HEK293 (cell line): ENCODE results near the gene ZC3H4.

Experiments used
- CTCF ChIA-PET: fragments of 350-600 bp; formaldehyde crosslinking; extraction: SDS; loops from one replicate; lab custom pipeline; 2021; ENCODE audit warnings: antibody characterized with exemption; lab: Yijun Ruan, JAX
- POLR2A ChIA-PET: fragments of 300-600 bp; formaldehyde crosslinking; extraction: SDS; loops from one replicate; lab custom pipeline; 2020; ENCODE audit warnings: antibody characterized with exemption, inconsistent platforms; lab: Yijun Ruan, JAX
- H3K27ac ChIP-seq: fragments of 200-500 bp; sonication (Bioruptor generic); 2 replicates; pipeline ENCODE4 v1.5.1; 2014; ENCODE audit warnings: low read depth, low read length, control low read depth, inconsistent platforms; ENCODE audit errors: extremely low read depth
- H3K36me3 ChIP-seq, 2 experiments: fragments of 200-500 bp in 1 of 2; sonication (Bioruptor generic) in 1 of 2; 1 replicate in 1 of 2; 2 replicates in 1 of 2; pipeline ENCODE4 v1.5.1; 2014 to 2017; ENCODE audit warnings: inconsistent platforms in 2 of 2, low read length in 2 of 2; ENCODE audit not compliant: control insufficient read depth in 2 of 2, insufficient read depth in 1 of 2
- H3K4me1 ChIP-seq: fragments of 200-500 bp; sonication (Bioruptor generic); 2 replicates; pipeline ENCODE4 v1.5.1; 2014; ENCODE audit warnings: mild to moderate bottlenecking, low read length, inconsistent platforms; ENCODE audit not compliant: control insufficient read depth, insufficient read depth
- H3K4me3 ChIP-seq: 2 replicates; pipeline ENCODE4 v1.5.1; 2011; ENCODE audit warnings: low read depth, mild to moderate bottlenecking, control low read depth, low read length, moderate library complexity
- H3K9me3 ChIP-seq: fragments of 200-500 bp; sonication (Bioruptor generic); 2 replicates; pipeline ENCODE4 v1.5.1; 2014; ENCODE audit warnings: low read depth, low read length, inconsistent platforms; ENCODE audit not compliant: control insufficient read depth, insufficient read depth
- GFI1B ChIP-seq: fragments of 450-650 bp; formaldehyde crosslinking; IDR thresholded peaks from 2 replicates; pipeline ENCODE4 v1.5.1; 2016; ENCODE audit warnings: missing biosample characterization, missing genetic modification characterization
- IKZF3 ChIP-seq: fragments of 450-650 bp; IDR thresholded peaks from 2 replicates; pipeline ENCODE4 v1.5.0; 2018; ENCODE audit warnings: missing biosample characterization, mild to moderate bottlenecking, missing genetic modification characterization, moderate library complexity
- KLF9 ChIP-seq: fragments of 450-650 bp; formaldehyde crosslinking; IDR thresholded peaks from 2 replicates; pipeline ENCODE4 v1.5.1; 2016; ENCODE audit warnings: missing biosample characterization, missing genetic modification characterization, low read depth
- SP2 ChIP-seq: fragments of 450-650 bp; formaldehyde crosslinking; IDR thresholded peaks from 2 replicates; pipeline ENCODE4 v1.5.1; 2016; ENCODE audit warnings: missing biosample characterization, missing genetic modification characterization
- SP3 ChIP-seq: fragments of 450-650 bp; formaldehyde crosslinking; IDR thresholded peaks from 2 replicates; pipeline ENCODE4 v1.5.1; 2016; ENCODE audit warnings: missing biosample characterization, missing genetic modification characterization
- TSHZ1 ChIP-seq: fragments of 450-650 bp; formaldehyde crosslinking; IDR thresholded peaks from 2 replicates; pipeline ENCODE4 v1.5.1; 2016; ENCODE audit warnings: missing biosample characterization, missing genetic modification characterization, borderline replicate concordance
- ZBTB44 ChIP-seq: fragments of 450-650 bp; IDR thresholded peaks from 2 replicates; pipeline ENCODE4 v1.5.1; 2018; ENCODE audit warnings: missing biosample characterization, mild to moderate bottlenecking, missing genetic modification characterization
- ZBTB7A ChIP-seq: fragments of 450-650 bp; formaldehyde crosslinking; IDR thresholded peaks from 2 replicates; pipeline ENCODE4 v1.5.1; 2016; ENCODE audit warnings: low read depth, missing biosample characterization, missing genetic modification characterization
- ZNF248 ChIP-seq: fragments of 450-650 bp; formaldehyde crosslinking; IDR thresholded peaks from 2 replicates; pipeline ENCODE4 v1.5.1; 2017; ENCODE audit warnings: missing biosample characterization, missing genetic modification characterization
- ZNF26 ChIP-seq: fragments of 450-650 bp; formaldehyde crosslinking; IDR thresholded peaks from 2 replicates; pipeline ENCODE4 v1.5.1; 2016; ENCODE audit warnings: missing biosample characterization, missing genetic modification characterization
- ZNF37A ChIP-seq: fragments of 450-650 bp; IDR thresholded peaks from 2 replicates; pipeline ENCODE4 v1.5.1; 2018; ENCODE audit warnings: missing biosample characterization, missing genetic modification characterization
- ZNF596 ChIP-seq: fragments of 450-650 bp; IDR thresholded peaks from 2 replicates; pipeline ENCODE4 v1.5.0; 2018; ENCODE audit warnings: missing biosample characterization, mild to moderate bottlenecking, missing genetic modification characterization, moderate library complexity
- ZNF624 ChIP-seq: fragments of 450-650 bp; formaldehyde crosslinking; IDR thresholded peaks from 2 replicates; pipeline ENCODE4 v1.5.1; 2017; ENCODE audit warnings: missing biosample characterization, missing genetic modification characterization
- ZNF677 ChIP-seq: fragments of 450-650 bp; IDR thresholded peaks from 2 replicates; pipeline ENCODE4 v1.5.0; 2018; ENCODE audit warnings: missing biosample characterization, mild to moderate bottlenecking, missing genetic modification characterization, moderate library complexity
- ZNF701 ChIP-seq: fragments of 450-650 bp; formaldehyde crosslinking; IDR thresholded peaks from 2 replicates; pipeline ENCODE4 v1.5.1; 2016; ENCODE audit warnings: missing biosample characterization, missing genetic modification characterization
- ZNF768 ChIP-seq: fragments of 450-650 bp; formaldehyde crosslinking; IDR thresholded peaks from 2 replicates; pipeline ENCODE4 v1.5.1; 2018; ENCODE audit warnings: missing biosample characterization, mild to moderate bottlenecking, missing genetic modification characterization
- TF ChIP-seq, protein P1 (sequence below): fragments of 450-650 bp; formaldehyde crosslinking; IDR thresholded peaks from 2 replicates; pipeline ENCODE4 v1.5.1; 2017; ENCODE audit warnings: missing biosample characterization, missing genetic modification characterization
- TF ChIP-seq, protein P2 (sequence below): fragments of 450-650 bp; formaldehyde crosslinking; IDR thresholded peaks from 2 replicates; pipeline ENCODE4 v1.5.1; 2016; ENCODE audit warnings: missing biosample characterization, missing genetic modification characterization
- TF ChIP-seq, protein P3 (sequence below): fragments of 450-650 bp; formaldehyde crosslinking; IDR thresholded peaks from 2 replicates; pipeline ENCODE4 v1.5.1; 2016; ENCODE audit warnings: missing biosample characterization, missing genetic modification characterization

Gene ZC3H4

DNA sequence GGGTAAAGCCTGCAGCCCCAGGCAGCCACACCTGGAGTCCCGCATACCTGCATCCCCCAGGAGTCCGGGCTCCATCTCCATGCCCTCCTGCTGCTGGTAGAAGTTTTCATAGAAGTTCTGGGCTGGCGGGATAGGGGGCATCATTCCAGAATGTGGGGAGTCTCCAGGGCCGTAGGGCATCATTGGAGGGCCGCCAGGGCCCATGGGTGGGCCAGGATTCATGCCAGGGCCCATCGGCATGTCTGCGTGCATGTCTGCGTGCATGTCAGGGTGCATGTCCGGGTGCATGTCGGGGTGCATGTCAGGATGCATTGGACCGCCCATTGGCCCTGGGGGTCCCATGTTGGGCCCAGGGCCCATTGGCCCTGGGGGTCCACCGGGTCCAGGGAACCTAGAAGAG lies 41.8 kb downstream of the ZC3H4 start:
- H3K36me3 ChIP-seq = peaks cover 18 to 95% of the 10 kb centered on the region in 2 experiments; a peak in 2 of 3 replicates
- CTCF ChIA-PET = no interaction called here

More for the DNA sequence above, 41.8 kb downstream of the ZC3H4 start:
- no peak for TF ChIP-seq SP3
- no peak for TF ChIP-seq ZBTB44 (tag by site-specific recombination)
- TF ChIP-seq, protein P1, sequence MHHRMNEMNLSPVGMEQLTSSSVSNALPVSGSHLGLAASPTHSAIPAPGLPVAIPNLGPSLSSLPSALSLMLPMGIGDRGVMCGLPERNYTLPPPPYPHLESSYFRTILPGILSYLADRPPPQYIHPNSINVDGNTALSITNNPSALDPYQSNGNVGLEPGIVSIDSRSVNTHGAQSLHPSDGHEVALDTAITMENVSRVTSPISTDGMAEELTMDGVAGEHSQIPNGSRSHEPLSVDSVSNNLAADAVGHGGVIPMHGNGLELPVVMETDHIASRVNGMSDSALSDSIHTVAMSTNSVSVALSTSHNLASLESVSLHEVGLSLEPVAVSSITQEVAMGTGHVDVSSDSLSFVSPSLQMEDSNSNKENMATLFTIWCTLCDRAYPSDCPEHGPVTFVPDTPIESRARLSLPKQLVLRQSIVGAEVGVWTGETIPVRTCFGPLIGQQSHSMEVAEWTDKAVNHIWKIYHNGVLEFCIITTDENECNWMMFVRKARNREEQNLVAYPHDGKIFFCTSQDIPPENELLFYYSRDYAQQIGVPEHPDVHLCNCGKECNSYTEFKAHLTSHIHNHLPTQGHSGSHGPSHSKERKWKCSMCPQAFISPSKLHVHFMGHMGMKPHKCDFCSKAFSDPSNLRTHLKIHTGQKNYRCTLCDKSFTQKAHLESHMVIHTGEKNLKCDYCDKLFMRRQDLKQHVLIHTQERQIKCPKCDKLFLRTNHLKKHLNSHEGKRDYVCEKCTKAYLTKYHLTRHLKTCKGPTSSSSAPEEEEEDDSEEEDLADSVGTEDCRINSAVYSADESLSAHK = no peak
- no peak for TF ChIP-seq ZBTB7A (tag by site-specific recombination)
- no peak for TF ChIP-seq TSHZ1 (tag by site-specific recombination)
- no peak for TF ChIP-seq GFI1B (tag by site-specific recombination)
- TF ChIP-seq IKZF3 (tag by site-specific recombination) = no peak
- TF ChIP-seq, protein P2, sequence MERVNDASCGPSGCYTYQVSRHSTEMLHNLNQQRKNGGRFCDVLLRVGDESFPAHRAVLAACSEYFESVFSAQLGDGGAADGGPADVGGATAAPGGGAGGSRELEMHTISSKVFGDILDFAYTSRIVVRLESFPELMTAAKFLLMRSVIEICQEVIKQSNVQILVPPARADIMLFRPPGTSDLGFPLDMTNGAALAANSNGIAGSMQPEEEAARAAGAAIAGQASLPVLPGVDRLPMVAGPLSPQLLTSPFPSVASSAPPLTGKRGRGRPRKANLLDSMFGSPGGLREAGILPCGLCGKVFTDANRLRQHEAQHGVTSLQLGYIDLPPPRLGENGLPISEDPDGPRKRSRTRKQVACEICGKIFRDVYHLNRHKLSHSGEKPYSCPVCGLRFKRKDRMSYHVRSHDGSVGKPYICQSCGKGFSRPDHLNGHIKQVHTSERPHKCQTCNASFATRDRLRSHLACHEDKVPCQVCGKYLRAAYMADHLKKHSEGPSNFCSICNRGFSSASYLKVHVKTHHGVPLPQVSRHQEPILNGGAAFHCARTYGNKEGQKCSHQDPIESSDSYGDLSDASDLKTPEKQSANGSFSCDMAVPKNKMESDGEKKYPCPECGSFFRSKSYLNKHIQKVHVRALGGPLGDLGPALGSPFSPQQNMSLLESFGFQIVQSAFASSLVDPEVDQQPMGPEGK = no peak
- TF ChIP-seq ZNF701 (tag by site-specific recombination) = no peak
- no peak for TF ChIP-seq SP2 (tag by site-specific recombination)
- no peak for TF ChIP-seq ZNF37A
- TF ChIP-seq ZNF677 (tag by site-specific recombination) = no peak
- no peak for TF ChIP-seq ZNF248 (tag by site-specific recombination)
- no peak for TF ChIP-seq ZNF596 (tag by site-specific recombination)
- no peak for TF ChIP-seq ZNF624 (tag by site-specific recombination)
- no peak for TF ChIP-seq KLF9
- no peak for TF ChIP-seq ZNF26 (tag by site-specific recombination)
- no peak for TF ChIP-seq ZNF768 (tag by site-specific recombination)
- TF ChIP-seq, protein P3, sequence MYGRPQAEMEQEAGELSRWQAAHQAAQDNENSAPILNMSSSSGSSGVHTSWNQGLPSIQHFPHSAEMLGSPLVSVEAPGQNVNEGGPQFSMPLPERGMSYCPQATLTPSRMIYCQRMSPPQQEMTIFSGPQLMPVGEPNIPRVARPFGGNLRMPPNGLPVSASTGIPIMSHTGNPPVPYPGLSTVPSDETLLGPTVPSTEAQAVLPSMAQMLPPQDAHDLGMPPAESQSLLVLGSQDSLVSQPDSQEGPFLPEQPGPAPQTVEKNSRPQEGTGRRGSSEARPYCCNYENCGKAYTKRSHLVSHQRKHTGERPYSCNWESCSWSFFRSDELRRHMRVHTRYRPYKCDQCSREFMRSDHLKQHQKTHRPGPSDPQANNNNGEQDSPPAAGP (tag by site-specific recombination) = no peak
- Histone ChIP-seq H3K4me3 (no peak overlapping the region), H3K4me1 (no peaks in the 10 kb centered on the region), H3K9me3 (no peaks in the 10 kb centered on the region), H3K27ac (no peak overlapping the region)
- POLR2A ChIA-PET = interaction anchor here (1.0 kb wide), 1 partner anchor 41 kb away, joined by 3 read pairs; the partner anchor contains the start of gene ZC3H4
